Measurements from ENCODE around the gene SHISA6. TPM values are rescaled to one million over a fixed set of nuclear protein-coding genes. Genes with fewer than 3 reads are reported as not detected.

The SHISA6 gene
- total RNA-seq, 1 experiment from 2014 or later: 21.1 TPM

GRCh38 chr17:11486868-11487310, 245.9 kb downstream of the SHISA6 start:
- DNase-seq: no peak
- POLR2A ChIA-PET: no interaction called here
- H3K9me3 Mint-ChIP-seq (ENCODE audit: unreplicated experiment): no peaks in the 10 kb centered on the region
- TF ChIP-seq CTCF (IDR thresholded peaks at IDR 0.05; ENCODE audit: insufficient read depth in 1 of 2, low read depth in 1 of 2, low read length in 1 of 2, severe bottlenecking in 1 of 2, unreplicated experiment in 1 of 2): no peak
- H3K36me3 Mint-ChIP-seq (ENCODE audit: insufficient read depth, unreplicated experiment): peaks cover 6% of the 10 kb centered on the region
- no peaks in the 10 kb centered on the region for H3K36me3 ChIP-seq (ENCODE audit: control insufficient read depth, insufficient read depth, low read length)
- CTCF ChIA-PET: no interaction called here
- BruUV-seq (replicated peaks): no TSS peak
- H3K27ac Mint-ChIP-seq (ENCODE audit: unreplicated experiment): no peak overlapping the region
- no peak overlapping the region for H3K4me3 Mint-ChIP-seq (ENCODE audit: unreplicated experiment)
- no peaks in the 10 kb centered on the region for H3K4me1 ChIP-seq
- intact Hi-C loops (cut with micrococcal nuclease; ENCODE audit: unreplicated experiment): no loop called here
- H3K27me3 Mint-ChIP-seq (ENCODE audit: insufficient read depth, unreplicated experiment): no peaks in the 10 kb centered on the region
- no peak overlapping the region for H3K4me3 ChIP-seq (ENCODE audit: low read depth, low read length)
- H3K4me1 Mint-ChIP-seq (ENCODE audit: low read depth, unreplicated experiment): no peaks in the 10 kb centered on the region
- no peaks in the 10 kb centered on the region for H3K9me3 ChIP-seq
- H3K27me3 ChIP-seq (replicated peaks; ENCODE audit: control insufficient read depth, insufficient read depth, low read length): no peaks in the 10 kb centered on the region

GRCh38 chr17:11487469-11487868, 246.5 kb downstream of the SHISA6 start:
- no peak overlapping the region for H3K27ac Mint-ChIP-seq (ENCODE audit: unreplicated experiment)
- CTCF ChIA-PET: no interaction called here
- H3K4me3 ChIP-seq (ENCODE audit: low read depth, low read length): no peak overlapping the region

GRCh38 chr17:11488407-11488806, 247.4 kb downstream of the SHISA6 start:
- DNase-seq: no peak
- intact Hi-C loops (cut with micrococcal nuclease; ENCODE audit: unreplicated experiment): no loop called here
- H3K9me3 ChIP-seq: no peaks in the 10 kb centered on the region
- Mint-ChIP-seq H3K36me3 (ENCODE audit: insufficient read depth, unreplicated experiment) (peaks cover 5% of the 10 kb centered on the region), H3K27ac (ENCODE audit: unreplicated experiment) (no peak overlapping the region), H3K27me3 (ENCODE audit: insufficient read depth, unreplicated experiment) (no peaks in the 10 kb centered on the region), H3K4me1 (ENCODE audit: low read depth, unreplicated experiment) (no peaks in the 10 kb centered on the region), H3K4me3 (ENCODE audit: unreplicated experiment) (no peak overlapping the region), H3K9me3 (ENCODE audit: unreplicated experiment) (no peaks in the 10 kb centered on the region)
- no peak overlapping the region for H3K4me3 ChIP-seq (ENCODE audit: low read depth, low read length)
- ChIA-PET POLR2A (no interaction called here), CTCF (no interaction called here)
- H3K36me3 ChIP-seq (ENCODE audit: control insufficient read depth, insufficient read depth, low read length): no peaks in the 10 kb centered on the region
- TF ChIP-seq CTCF (IDR thresholded peaks at IDR 0.05; ENCODE audit: insufficient read depth in 1 of 2, low read depth in 1 of 2, low read length in 1 of 2, severe bottlenecking in 1 of 2, unreplicated experiment in 1 of 2): no peak
- H3K27me3 ChIP-seq (replicated peaks; ENCODE audit: control insufficient read depth, insufficient read depth, low read length): no peaks in the 10 kb centered on the region
- BruUV-seq (replicated peaks): no TSS peak
- H3K4me1 ChIP-seq: no peaks in the 10 kb centered on the region

More at GRCh38 chr17:11487469-11487868, 246.5 kb downstream of the SHISA6 start:
- BruUV-seq (replicated peaks): no TSS peak
- TF ChIP-seq CTCF (IDR thresholded peaks at IDR 0.05; ENCODE audit: insufficient read depth in 1 of 2, low read depth in 1 of 2, low read length in 1 of 2, severe bottlenecking in 1 of 2, unreplicated experiment in 1 of 2): no peak
- Mint-ChIP-seq H3K9me3 (ENCODE audit: unreplicated experiment) (no peaks in the 10 kb centered on the region), H3K36me3 (ENCODE audit: insufficient read depth, unreplicated experiment) (peaks cover 5% of the 10 kb centered on the region), H3K4me3 (ENCODE audit: unreplicated experiment) (no peak overlapping the region), H3K4me1 (ENCODE audit: low read depth, unreplicated experiment) (no peaks in the 10 kb centered on the region), H3K27me3 (ENCODE audit: insufficient read depth, unreplicated experiment) (no peaks in the 10 kb centered on the region)
- no peak for DNase-seq
- POLR2A ChIA-PET: no interaction called here
- no peaks in the 10 kb centered on the region for H3K4me1 ChIP-seq
- H3K36me3 ChIP-seq (ENCODE audit: control insufficient read depth, insufficient read depth, low read length): no peaks in the 10 kb centered on the region
- no peaks in the 10 kb centered on the region for H3K27me3 ChIP-seq (replicated peaks; ENCODE audit: control insufficient read depth, insufficient read depth, low read length)
- no peaks in the 10 kb centered on the region for H3K9me3 ChIP-seq
- intact Hi-C loops (cut with micrococcal nuclease; ENCODE audit: unreplicated experiment): no loop called here
